Endodermal cell (in vitro differentiated cells): ENCODE data around the gene MLLT1. TPM values are rescaled to one million over a fixed set of nuclear protein-coding genes. Genes with fewer than 3 reads are reported as not detected.

Source experiments
- DNase-seq: peaks from one replicate; pipeline ENCODE4 v3.0.0-alpha.2; 2017
- H3K27ac ChIP-seq: 2 replicates; pipeline ENCODE4 v1.5.1; 2013; ENCODE audit warnings: mild to moderate bottlenecking, low read depth, low read length, moderate library complexity
- H3K27me3 ChIP-seq: 2 replicates; pipeline ENCODE4 v1.6.1; 2013; ENCODE audit warnings: mild to moderate bottlenecking, low read length, moderate library complexity; ENCODE audit not compliant: insufficient read depth, control insufficient read depth, poor library complexity, severe bottlenecking
- H3K36me3 ChIP-seq: 2 replicates; pipeline ENCODE4 v1.7.0; 2013; ENCODE audit warnings: mild to moderate bottlenecking, low read length, moderate library complexity; ENCODE audit not compliant: control insufficient read depth, insufficient read depth
- H3K4me1 ChIP-seq: one replicate; pipeline ENCODE4 v1.7.0; 2013; ENCODE audit warnings: low read length; ENCODE audit not compliant: control insufficient read depth, insufficient read depth
- H3K4me3 ChIP-seq: 2 replicates; pipeline ENCODE4 v1.5.1; 2013; ENCODE audit warnings: mild to moderate bottlenecking, low read length, moderate library complexity
- H3K9ac ChIP-seq: 2 replicates; pipeline ENCODE4 v1.6.1; 2013; ENCODE audit warnings: mild to moderate bottlenecking, low read length, moderate library complexity; ENCODE audit not compliant: poor library complexity, severe bottlenecking; ENCODE audit errors: extremely low read depth
- H3K9me3 ChIP-seq: 2 replicates; pipeline ENCODE4 v1.6.1; 2013; ENCODE audit warnings: mild to moderate bottlenecking, low read length, moderate library complexity; ENCODE audit not compliant: control insufficient read depth
- H3K27ac Mint-ChIP-seq: 2 replicates; pipeline ENCODE4 v1.8.0; 2020; ENCODE audit warnings: mixed read lengths
- H3K27me3 Mint-ChIP-seq: 2 replicates; pipeline ENCODE4 v1.8.0; 2021; ENCODE audit warnings: mild to moderate bottlenecking, mixed read lengths; ENCODE audit not compliant: insufficient read depth
- H3K36me3 Mint-ChIP-seq: 2 replicates; pipeline ENCODE4 v1.8.0; 2020; ENCODE audit warnings: low read depth, mixed read lengths
- H3K4me1 Mint-ChIP-seq: 2 replicates; pipeline ENCODE4 v1.8.0; 2020; ENCODE audit warnings: mixed read lengths
- H3K4me3 Mint-ChIP-seq: 2 replicates; pipeline ENCODE4 v1.8.0; 2020; ENCODE audit warnings: mild to moderate bottlenecking, moderate library complexity, mixed read lengths
- H3K9me3 Mint-ChIP-seq: 2 replicates; pipeline ENCODE4 v1.8.0; 2020; ENCODE audit warnings: mild to moderate bottlenecking, mixed read lengths
- WGBS, 2 experiments: methylation state at CpG; one replicate each; pipeline versions ENCODE4 v1.1.5 to v1.1.7; 2013; ENCODE audit warnings: missing lambda C conversion rate in 2 of 2, mixed read lengths in 1 of 2; ENCODE audit not compliant: insufficient coverage in 1 of 2, insufficient read length in 1 of 2; 5-methylcytosine and 5-hydroxymethylcytosine counted together
- total RNA-seq, 2 donors: library from RNA; stranded (reverse); fragmentation: NEBNext Ultra II Directional in 1 of 2; extraction: Animal tissue kit (Norgen Biotek cat#: 25700) in 1 of 2; gene quantifications; 2 replicates in 1 of 2; 3 replicates in 1 of 2; pipeline ENCODE4 v1.2.1, GENCODE V29; 2021
- TF ChIP-seq, protein P1 (sequence below): fragments of 200-600 bp; sonication (generic); conservative IDR thresholded peaks from 2 replicates; pipeline ENCODE4 v1.5.0; 2021; ENCODE audit warnings: antibody characterized with exemption, mild to moderate bottlenecking

Gene MLLT1
- total RNA-seq, 2 donors from 2014 or later = 50.1 to 51.8 TPM

DNA sequence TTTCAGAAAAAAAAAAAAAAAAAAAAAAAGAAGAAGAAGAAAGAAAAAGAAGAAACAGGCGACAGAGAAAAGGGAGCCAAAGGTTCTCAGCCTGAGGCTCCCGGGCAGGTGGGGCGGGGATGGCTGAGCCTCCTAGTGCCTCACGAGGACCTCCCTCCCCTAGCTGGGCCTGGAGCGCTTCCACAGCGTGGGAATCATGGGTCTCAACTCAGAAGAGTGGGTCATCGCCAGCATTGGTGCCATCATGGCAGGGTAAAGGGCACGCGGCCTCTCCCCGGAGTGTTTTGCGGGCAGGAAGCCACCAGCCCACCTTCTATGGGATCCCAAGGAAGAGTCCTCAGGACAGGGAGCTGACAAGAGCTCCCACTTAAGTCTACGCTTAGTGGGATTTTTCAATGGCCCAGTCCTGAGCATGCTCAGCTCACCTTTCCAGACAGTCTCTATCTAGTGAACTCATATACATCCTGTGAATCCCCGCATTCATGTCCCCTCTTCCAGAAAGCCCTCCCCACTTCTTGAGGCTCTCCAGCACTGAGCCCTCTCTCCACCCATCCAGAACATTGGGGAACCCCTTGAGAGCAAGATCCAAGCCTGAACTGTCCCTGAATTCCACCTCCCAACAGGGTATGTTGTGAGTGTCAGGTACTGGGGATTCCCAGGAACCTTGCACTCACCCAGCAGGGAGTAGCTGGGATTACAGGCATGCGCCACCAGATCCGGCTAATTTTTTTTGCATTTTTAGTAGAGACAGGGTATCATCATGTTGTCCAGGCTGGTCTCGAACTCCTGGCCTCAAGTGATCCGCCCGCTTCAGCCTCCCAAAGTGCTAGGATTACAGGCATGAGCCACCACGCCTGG, 74.7 kb downstream of the MLLT1 start:
- WGBS, 2 experiments = 92 to 94% methylated on average over 12 to 19 of the region's 19 CpGs
- no peak overlapping the region for H3K9ac ChIP-seq
- no peaks in the 10 kb centered on the region for H3K9me3 Mint-ChIP-seq

DNA sequence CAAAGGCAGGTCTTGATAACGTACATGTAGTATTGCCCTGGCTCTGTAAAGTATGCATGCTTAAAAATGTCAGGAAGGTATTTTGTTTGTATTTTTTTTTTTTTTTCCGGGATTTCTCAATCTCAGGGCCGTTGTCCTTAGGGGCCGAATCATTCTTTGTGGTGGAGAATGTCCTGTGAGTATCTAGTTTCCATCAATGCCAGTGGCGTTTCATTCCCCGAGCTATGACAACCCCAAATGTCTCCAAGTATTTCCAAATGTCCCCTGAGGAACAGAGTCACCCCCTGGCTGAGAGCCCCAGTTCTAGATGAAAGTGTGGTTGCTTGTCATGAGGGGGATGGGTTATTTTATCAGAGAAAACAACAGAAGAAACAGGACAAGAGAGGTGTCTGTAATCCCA, 75.6 kb downstream of the MLLT1 start:
- H3K27ac Mint-ChIP-seq = no peak overlapping the region

More for the DNA sequence above, 74.7 kb downstream of the MLLT1 start:
- H3K27ac ChIP-seq = no peak overlapping the region
- DNase-seq = peak; percentile 40
- H3K36me3 ChIP-seq = no peaks in the 10 kb centered on the region
- no peaks in the 10 kb centered on the region for H3K4me1 ChIP-seq
- no peaks in the 10 kb centered on the region for H3K9me3 ChIP-seq
- Mint-ChIP-seq H3K27me3 (peaks cover 12% of the 10 kb centered on the region), H3K4me3 (no peak overlapping the region), H3K27ac (peak overlapping the region; percentile 82), H3K36me3 (no peaks in the 10 kb centered on the region), H3K4me1 (no peaks in the 10 kb centered on the region)
- no peak overlapping the region for H3K4me3 ChIP-seq
- no peaks in the 10 kb centered on the region for H3K27me3 ChIP-seq
- TF ChIP-seq, protein P1, sequence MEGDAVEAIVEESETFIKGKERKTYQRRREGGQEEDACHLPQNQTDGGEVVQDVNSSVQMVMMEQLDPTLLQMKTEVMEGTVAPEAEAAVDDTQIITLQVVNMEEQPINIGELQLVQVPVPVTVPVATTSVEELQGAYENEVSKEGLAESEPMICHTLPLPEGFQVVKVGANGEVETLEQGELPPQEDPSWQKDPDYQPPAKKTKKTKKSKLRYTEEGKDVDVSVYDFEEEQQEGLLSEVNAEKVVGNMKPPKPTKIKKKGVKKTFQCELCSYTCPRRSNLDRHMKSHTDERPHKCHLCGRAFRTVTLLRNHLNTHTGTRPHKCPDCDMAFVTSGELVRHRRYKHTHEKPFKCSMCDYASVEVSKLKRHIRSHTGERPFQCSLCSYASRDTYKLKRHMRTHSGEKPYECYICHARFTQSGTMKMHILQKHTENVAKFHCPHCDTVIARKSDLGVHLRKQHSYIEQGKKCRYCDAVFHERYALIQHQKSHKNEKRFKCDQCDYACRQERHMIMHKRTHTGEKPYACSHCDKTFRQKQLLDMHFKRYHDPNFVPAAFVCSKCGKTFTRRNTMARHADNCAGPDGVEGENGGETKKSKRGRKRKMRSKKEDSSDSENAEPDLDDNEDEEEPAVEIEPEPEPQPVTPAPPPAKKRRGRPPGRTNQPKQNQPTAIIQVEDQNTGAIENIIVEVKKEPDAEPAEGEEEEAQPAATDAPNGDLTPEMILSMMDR = no peak

DNA sequence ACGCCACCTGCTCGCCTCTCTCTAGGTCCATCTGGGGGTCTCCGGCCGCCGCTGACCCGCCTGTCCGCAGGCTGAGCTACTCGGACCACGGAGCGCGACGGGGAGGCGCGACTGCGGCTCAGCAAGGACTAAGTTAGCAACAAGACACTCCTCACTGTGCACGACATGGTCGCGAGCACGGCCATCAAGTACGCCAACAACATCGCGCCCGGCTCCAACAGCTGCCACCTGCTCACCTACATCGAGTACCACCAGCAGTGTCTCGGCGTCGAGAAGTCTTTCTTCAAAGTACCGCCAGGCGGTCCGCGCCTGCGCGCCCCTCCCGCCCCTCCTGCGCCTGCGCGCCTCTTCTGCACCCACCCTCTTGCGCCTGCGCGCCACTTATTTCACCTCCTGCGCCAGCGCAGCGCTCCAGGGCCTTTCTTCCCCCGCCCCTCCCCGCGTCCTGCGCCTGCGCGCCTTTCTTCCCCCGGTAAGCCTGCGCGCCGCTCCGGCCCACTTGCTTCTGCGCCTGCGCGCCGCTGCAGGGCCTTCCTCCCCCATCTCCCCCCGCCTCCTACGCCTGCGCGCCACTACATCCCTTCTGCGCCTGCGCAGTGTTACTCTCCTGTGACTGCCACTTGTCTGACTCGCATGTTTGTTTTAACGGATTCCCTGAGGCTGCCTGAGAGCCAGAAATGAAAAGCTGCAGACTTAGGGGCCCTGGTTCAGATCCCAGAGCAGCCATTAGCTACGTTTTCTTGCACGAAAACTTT, 80.4 kb downstream of the MLLT1 start:
- peak overlapping the region; percentile 36 for H3K27ac ChIP-seq
- peaks cover 35% of the 10 kb centered on the region for H3K9me3 Mint-ChIP-seq
- H3K27me3 Mint-ChIP-seq = peaks cover 25% of the 10 kb centered on the region
- peak; percentile 98 for DNase-seq
- H3K9ac ChIP-seq = peak overlapping the region; percentile 29
- peaks cover 12% of the 10 kb centered on the region for H3K9me3 ChIP-seq
- H3K27me3 ChIP-seq = no peaks in the 10 kb centered on the region
- 2% methylated on average over 27 to 66 of the region's 68 CpGs for WGBS, 2 experiments
- peak overlapping the region; percentile 89 for H3K4me3 ChIP-seq
- peaks cover 5% of the 10 kb centered on the region for H3K4me1 Mint-ChIP-seq
- peaks cover 4% of the 10 kb centered on the region for H3K36me3 ChIP-seq
- TF ChIP-seq, protein P1 = peak; percentile 50
- peaks cover 20% of the 10 kb centered on the region for H3K36me3 Mint-ChIP-seq
- H3K27ac Mint-ChIP-seq = no peak overlapping the region
- no peaks in the 10 kb centered on the region for H3K4me1 ChIP-seq
- peak overlapping the region; percentile 80 for H3K4me3 Mint-ChIP-seq

More for the DNA sequence above, 75.6 kb downstream of the MLLT1 start:
- DNase-seq = no peak
- peaks cover 1% of the 10 kb centered on the region for H3K4me1 Mint-ChIP-seq
- TF ChIP-seq, protein P1 = no peak
- peaks cover 1% of the 10 kb centered on the region for H3K36me3 Mint-ChIP-seq
- peaks cover 13% of the 10 kb centered on the region for H3K27me3 Mint-ChIP-seq
- H3K9me3 ChIP-seq = no peaks in the 10 kb centered on the region
- 86 to 88% methylated on average over 2 to 6 of the region's 6 CpGs for WGBS, 2 experiments
- H3K36me3 ChIP-seq = no peaks in the 10 kb centered on the region
- no peak overlapping the region for H3K27ac ChIP-seq
- H3K4me3 Mint-ChIP-seq = no peak overlapping the region
- H3K9me3 Mint-ChIP-seq = peaks cover 2% of the 10 kb centered on the region
- no peaks in the 10 kb centered on the region for H3K27me3 ChIP-seq
- no peaks in the 10 kb centered on the region for H3K4me1 ChIP-seq
- no peak overlapping the region for H3K4me3 ChIP-seq
- no peak overlapping the region for H3K9ac ChIP-seq
